Measurements from ENCODE around the gene BTAF1. TPM values are rescaled to one million over a fixed set of nuclear protein-coding genes. Genes with fewer than 3 reads are reported as not detected.

BTAF1 gene
- 35.9 and 36.2 TPM in 2 replicates for total RNA-seq

DNA sequence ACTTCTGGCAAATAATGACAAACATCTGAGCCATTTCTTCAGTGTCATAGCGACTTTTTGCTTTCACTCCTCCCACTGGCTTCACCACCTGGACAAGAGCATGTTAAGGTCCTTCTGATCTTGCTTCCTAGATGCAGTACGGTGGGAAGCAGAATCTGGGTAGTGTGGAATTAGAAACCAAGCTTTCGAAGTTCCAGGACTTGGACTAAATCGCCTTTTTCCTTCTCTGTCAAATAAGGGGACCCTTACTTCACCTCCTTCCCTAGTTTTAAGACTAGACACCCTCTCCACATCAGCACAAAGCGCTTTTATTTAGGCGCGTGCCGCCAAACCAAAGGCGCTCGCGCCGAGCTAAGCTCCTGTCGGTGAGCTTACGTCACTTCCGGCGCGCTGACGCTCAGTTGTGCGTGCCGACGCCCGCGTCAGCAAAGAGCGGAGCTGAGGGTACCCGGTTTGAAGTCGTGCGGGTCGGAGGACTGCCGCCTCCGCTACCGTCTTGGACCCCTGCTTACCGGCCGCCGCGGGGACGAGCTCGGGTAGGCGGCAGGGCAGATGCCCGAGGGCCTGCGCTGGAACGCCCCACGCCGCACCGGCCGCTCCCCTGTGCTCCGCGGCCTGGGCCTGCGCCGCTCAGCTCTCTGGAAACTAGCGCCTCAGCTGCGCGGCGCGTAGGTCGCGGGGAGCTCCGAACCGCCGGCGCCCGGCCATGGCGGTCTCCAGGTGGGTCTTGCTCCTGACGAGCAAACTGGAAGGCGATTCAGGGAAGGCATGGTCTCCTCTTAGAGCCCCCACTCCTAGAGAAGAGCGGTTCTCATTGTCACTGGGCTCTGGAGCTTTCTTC lies at the start of gene BTAF1:
BTAF1 (plus strand) TSS at position 400 of the 841 bp plus-strand sequence; CDS start at position 707, 307 bp downstream.

DNA sequence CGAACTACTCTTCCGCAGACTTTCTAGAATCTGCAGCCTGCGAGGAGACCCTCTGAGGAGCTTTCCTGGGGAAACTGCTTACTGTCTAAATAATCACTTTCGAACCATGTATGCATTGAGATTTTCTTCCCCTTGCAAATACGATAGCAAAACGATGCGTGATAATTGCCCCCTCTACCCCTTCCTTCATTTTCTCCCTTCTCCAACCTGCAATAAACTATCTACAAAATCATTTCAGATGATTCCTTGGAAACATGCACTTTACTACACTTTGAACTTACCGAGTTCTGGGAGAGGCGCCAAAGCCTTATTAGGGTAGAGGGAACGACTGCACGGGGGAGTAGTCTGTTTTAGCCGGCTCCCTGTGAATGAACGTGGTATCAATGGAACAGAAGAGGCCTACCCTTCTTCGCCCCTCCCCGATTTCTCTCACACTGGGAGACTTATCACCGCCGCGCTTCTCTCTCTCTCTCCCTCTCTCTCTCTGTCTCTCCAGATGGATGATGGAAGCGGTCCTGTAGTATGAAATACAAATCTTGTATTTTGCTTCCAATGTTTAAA lies 14.4 kb upstream of the BTAF1 start, which contains the start of gene FGFBP3:
FGFBP3 (minus strand) TSS at position 370 of the 561 bp plus-strand sequence. CDS start 517 bp downstream, outside the sequence.

Small RNAs within 50 kb of the gene (small RNA-seq; reads per million reads assigned to genes)
- gene AL359198.2: not detected
- not detected for gene RF00402

Other genes with a start within 250 kb of the BTAF1 start
- gene TNKS2, start 125.3 kb upstream of the BTAF1 start, total RNA-seq: 43.1 and 60.7 TPM in 2 replicates
- 0.29 and 0.65 TPM in 2 replicates for gene FGFBP3, start 14.3 kb upstream of the BTAF1 start, total RNA-seq

All from vein endothelial cell (primary cell).